NCI-H524 treated with DMSO at 0.1 percent for 48 hours (cell line): ENCODE measurements around the gene EFHD2.
"Not testable (repeated sequence)": the region's sequence is repeated elsewhere in the genome, so short reads cannot be mapped to it uniquely, and the experiment has no call there.

ENCODE experiments used
- DNase-seq: peaks from one replicate; lab custom pipeline; 2025; lab: John Stamatoyannopoulos, UW

The EFHD2 gene

DNA sequence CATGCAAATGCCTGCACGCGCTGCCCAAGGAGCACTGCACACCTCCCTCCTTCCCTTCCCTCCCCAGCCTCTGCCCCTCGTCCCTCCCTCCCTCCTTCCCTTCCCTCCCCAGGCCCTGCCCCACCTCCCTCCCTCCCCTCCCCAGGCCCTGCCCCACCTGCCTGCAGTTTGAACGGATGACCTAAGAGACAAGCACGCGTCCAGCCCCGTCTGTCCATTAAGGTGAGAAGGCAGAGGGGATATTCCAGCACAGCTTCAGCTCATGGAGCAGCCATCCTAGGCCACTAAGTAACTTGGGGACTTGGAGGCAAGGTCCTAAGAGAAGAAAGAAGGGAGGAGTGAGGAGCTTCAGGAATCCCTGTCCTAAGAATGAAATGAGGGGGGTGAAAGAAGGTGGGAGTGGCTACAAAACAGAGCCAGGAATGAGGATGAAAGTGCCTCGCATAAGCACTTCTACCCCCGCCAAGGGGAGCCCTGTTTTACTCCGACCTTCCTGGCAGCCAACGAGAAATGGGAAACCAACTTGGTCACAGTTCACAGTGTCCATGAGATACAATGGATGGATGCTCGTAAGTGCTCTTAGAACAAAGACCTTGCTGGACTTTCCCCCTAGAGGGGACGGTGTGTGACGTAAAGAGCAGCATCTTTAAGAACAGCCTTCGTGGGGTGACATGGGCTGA is 21.3 kb upstream of the EFHD2 start:
- no peak for DNase-seq

DNA sequence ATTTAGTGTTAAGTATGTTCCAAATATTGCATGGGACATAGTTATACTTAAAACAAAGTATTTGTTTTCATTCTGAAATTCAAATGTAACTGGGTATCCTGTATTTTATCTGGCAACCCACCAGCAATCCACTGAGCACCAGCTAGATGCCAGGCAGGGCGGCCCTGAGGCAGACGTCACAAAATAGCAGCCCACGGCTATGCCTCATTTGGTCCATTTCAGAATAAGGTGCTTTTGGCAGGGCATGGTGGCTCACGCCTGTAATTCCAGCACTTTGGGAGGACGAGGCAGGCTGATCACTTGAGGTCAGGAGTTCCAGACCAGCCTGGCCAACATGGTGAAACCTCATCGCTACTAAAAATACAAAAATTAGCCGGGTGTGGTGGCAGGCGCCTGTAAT is 19.9 kb upstream of the EFHD2 start:
- DNase-seq = not testable (repeated sequence)

DNA sequence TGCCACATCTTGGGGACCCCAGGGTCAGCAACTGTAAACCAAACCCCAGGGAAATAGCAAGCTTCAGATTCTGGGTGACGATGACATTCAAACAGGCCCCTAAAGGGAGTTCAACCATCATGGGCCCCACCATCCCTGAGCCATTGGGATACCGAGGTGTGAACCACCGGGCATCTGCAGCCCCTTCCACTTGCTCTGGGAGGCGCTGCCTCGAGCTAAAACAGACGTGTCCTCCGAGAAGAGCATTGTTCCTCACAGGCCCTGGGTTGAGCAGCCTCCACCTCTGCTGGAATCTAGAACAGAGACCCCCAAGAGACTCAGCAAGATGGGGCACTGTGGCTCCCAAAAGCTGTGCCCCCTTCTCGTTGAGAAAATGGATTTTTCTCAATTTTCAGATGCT is 19.0 kb upstream of the EFHD2 start:
- DNase-seq = no peak

DNA sequence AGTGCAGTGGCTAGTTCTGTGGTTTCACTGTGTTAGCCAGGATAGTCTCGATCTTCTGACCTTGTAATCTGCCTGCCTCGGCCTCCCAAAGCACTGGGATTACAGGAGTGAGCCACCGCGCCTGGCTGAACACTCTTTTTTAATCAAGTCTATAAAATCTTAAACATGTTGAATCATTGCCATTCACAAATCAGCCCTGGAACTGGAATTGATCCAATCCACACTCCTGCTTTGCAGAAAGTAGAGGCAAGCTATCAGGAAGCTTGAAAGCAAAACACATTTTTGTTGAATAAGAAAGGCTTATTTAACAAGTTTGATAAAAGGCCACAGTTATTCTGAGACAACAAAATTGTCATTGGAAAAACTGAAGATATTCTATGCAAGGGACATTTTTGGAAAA is 18.3 kb upstream of the EFHD2 start:
- DNase-seq = no peak

DNA sequence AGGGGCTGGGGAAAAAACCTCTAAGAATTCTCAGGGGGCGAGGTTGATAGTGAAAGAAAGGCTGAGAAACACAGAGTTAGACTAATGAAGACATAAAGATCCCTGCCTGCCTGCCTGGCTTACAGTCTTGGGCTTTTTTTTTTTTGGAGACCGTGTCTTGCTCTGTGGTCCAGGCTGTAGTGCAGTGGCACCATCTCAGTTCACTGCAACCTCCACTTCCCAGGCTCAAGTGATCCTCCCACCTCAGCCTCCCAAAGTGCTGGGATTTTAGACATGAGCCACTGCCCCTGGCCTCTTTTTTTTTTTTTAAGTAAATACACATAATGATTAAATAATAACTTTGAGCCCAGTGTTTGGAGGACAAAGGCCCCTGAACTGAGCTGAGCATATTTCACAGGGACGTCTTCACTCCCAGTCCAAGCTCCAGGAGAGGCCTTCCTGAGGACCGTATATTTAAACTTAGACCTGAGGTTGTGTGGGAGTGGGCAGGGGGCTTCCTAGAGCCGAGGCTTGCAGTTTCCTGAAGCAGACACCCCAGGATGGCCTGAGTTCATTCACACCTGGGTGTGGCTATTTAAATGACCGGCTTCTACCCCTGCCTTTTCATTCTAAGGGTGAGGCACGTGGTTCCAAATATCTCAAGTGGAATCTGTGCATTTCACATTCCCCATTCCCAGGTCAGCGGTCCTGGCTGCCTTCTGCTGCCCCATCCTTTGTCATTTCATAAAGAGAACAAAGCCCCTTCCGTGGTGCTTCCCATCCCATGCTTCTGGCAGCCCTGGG is 16.0 kb upstream of the EFHD2 start:
- no peak for DNase-seq

DNA sequence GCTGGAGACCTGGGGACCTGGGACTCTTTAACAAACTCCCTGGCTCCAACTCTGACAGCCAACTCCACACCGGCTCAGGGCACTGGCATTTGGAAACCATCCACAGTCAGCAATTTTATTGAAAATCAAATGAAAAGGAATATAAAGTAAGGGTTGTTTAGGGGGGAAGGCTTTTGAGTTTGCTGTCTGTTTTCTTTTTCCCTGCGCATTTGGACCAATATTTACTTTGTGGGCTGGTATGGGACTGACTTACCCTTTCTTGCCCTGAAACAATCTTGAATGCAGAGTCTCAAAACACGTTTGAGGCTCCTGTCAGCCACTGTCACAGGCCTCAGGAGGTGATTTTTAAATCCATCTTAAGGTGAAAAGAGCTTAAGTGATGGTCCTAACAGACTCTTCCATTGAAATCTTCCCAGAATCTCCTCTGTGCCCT is 15.4 kb upstream of the EFHD2 start:
- no peak for DNase-seq

DNA sequence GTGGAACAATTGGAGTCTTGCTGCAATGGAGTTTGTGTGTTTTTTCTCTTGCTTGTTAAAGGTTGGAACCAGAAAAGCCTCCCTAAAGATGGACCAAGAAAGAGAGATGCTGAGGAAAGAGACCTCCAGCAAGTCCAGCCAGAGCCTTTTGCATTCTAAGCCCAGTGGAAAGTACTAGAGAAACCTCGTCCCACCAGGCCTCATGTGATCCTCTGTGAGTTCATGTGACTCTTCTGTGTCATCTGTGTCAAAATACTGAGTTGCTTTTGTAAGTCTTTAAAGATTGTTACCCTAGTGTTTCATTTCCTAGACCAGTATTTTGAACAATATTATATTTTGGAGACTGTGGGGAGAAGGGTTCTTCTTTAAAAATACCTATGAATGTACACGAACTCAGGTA is 12.5 kb upstream of the EFHD2 start:
- no peak for DNase-seq

DNA sequence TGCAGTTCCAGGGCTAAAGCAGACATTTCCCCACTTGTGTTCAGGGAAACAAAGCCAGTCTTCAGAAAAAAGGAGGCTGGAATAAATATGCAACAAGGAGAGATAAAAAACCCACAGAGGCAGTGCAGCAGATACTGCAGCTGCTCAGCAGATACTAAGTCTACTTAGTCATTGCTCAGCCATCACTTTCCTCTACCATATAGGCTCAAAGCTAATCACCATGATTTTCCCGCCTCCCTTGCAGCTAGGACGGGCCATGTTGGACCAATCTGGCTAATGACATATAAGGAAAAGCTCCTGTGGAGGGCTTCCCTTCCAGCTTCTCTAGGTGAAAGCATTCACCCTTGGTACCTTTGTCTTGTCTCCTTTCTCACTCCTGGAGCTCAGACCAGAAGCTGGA is 10.0 kb upstream of the EFHD2 start:
- DNase-seq = no peak

DNA sequence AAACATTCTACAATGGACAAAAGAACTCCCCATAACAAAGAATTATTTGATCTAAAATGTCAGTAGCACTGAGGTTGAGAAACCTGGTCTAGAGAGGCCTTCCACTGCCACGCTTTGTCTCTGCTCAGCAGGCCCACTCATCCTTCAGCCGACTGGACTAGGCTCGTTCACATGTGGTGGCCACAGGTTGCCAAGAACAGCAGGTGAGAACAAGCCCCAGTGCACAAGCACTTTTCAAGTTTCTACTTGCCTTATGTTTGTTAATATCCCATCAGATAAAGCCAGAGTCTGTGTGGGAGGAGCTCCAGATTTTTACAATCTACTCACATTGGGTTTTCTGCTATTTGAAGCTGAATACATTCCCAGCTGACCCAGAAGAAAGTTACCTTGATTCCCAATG is 9.1 kb upstream of the EFHD2 start:
- no peak for DNase-seq

DNA sequence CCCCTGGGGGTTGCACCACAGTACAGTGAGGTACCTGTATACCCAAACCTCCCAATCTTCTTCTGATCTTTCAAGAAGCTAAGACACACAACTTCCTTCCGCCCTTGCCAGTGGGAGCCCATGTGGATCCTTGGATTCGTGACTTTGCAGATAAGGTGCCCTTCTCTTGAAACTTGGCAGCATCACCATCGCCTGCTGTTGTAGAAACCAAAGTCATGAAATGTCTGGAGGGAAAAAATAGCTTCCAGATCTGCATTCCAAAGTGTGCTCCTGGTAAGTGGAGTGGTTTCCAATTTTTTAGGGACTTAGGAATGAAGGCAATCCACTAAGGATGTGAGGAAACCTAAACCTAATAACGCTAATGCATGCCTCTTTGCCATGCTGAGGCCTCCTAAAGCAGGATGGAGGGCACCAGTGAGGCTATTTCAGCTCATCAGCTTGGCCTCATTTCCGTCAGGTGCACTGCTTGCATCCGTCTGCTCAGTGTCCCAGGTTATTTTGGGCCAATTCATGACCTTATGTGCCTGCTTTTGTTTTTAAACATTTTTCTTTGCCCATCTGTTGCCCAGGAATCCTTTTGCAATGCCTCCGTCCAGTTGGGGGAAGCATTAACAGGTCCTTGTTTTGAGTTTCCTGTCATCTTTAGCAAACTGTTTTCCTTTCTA is 8.2 kb upstream of the EFHD2 start:
- DNase-seq = no peak

DNA sequence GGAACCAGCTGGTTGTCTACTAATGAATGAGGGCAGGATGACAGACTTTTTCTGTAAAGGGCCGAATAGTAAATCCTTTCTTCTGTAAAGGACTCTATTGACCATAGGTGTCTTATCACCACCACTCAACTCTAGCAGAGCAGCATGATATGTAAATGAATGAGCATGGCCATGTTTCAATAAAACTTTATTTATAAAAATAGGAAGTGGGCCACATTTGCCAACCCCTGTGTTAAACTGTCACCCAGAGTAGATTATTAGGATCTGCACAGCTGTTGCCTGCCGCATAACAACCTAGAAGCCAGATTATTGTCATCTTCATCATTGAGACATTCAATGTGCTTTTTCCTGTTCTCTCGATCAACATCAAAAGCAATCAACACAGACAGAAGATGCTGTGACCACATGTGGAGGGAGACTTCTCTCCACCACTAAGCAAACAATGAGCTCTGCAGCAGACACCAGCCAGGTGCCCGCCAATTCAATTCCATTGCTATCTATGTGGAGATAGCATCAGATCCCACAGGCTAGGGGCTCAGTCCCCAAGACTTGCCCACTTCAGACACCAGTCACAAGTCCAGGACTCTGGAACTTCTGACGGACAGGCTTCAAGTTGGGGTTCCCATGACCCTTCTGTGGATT is 6.8 kb upstream of the EFHD2 start:
- DNase-seq = no peak

DNA sequence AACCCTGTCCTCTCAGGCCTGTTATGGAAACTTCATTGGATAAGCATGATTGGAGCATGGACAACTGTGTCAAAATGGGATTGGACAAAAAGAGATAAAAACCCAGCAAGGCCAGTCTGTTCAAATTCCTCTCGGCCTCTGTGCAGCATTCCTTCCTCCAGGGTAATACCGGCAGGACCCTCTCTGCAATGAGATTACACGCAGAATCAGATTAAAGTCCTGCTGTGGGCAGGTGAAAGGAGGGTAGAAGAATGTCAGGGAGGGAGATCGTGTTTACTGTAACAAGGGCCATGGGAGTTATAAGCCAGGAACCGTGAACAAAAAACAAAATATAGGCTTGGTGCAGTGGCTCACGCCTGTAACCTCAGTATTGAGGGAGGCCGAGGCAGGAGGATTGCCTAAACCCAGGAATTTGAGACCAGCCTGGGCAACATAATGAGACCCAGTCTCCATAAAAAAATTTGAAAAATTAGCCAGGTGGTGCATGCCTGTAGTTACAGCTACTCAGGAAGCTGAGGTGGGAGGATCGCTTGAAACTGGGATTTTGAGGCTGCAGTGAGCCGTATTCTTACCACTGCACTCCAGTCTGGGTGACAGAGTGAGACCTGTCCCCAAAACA is 5.6 kb upstream of the EFHD2 start:
- DNase-seq = no peak

DNA sequence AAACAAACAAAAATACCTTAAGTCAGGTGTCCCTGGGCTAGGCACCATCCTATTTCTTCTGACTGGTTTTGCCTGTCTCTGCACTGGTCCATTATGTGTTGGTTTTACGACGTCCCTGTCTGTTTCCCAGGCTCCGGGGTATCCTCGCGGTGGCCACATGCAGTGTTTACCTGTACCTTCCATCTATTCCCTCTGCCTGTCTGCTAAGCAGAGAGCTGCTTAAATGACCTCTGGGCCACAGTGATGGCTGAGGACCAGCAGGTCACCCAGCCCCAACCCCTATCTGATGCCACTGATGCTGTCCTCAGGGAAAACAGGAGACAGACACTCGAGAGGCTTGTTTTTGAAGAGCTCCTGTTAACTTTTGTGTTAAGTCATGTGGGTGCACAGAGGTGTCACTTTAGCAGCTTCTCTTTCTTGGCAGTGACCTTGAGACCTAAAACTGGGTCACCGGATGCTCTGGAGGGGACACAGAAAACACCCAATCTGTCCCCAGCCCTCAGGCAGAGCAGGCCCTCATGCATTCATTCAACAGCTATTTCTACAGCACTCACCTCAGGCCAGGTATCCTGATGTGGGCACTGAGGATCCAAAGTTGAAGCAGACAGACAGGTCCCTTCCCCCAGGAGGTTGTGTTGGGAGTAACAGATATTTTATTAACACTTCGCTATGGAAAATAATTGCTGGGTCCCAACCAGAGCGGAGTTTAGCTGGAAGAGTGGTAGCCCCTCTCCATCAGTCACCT is 4.4 kb upstream of the EFHD2 start:
- no peak for DNase-seq

DNA sequence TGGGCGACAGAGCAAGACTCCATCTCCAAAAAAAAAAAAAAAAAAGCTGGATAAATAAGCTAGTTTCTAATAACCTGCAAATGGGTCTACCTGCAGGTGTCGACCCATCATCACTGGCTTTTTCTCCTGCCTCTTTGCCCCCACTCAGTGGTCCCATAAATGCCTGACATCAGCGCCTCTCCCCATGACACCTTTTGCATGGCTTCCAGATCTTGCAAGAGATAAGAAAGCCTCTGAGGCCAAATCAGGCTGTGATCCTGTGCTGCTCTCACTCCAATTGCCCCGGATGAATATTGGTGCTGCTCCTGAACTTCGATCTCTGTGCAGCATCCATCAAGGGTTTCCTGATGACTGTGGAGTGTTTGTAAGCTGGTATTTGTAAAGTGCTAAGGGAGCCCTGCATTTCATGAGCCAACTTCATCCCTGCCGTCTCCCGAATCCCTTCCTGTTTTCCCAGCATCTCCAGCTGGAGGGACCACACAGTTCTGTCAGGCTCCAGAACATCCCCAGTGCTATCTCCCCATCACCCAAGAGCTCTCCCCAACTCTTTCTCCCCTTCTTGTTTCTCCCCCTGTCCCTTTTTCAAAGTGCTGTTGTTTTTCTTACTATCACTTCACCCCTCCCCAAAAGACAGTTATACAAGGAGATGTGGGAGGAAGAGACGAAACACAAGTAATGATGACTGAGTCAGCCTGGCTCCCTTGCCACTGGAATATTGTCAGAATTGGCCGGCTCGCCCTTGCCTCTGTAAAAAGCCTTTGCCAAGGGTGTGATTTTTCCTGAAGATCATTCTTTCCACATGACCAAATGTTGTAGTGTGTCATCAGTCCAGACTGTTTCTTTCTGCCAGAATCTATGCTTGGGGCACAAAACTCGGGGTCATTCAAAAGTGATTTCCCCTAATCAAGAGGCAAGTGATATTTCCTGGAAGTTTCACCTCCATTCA is 2.8 kb upstream of the EFHD2 start:
- DNase-seq = no peak

DNA sequence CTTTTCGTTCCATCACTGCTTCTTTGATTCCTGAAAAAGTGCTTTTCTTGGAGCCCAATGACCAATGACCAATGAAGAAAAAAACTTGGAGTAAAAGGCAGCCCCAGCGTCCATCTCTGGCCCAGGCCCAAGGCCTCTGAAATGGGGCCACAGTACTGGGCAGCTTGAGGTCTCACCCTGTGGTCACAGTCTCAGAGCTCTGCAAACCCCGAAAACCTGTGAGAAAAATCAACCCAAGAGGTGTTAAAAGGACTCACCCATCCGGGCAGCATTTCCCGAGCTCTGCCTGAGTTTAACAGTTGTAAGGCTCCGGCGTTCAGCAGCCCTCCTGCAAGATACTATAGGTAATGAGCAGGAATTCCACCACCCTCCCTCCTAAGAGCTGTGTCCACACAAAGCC is 2.1 kb upstream of the EFHD2 start:
- DNase-seq = no peak

DNA sequence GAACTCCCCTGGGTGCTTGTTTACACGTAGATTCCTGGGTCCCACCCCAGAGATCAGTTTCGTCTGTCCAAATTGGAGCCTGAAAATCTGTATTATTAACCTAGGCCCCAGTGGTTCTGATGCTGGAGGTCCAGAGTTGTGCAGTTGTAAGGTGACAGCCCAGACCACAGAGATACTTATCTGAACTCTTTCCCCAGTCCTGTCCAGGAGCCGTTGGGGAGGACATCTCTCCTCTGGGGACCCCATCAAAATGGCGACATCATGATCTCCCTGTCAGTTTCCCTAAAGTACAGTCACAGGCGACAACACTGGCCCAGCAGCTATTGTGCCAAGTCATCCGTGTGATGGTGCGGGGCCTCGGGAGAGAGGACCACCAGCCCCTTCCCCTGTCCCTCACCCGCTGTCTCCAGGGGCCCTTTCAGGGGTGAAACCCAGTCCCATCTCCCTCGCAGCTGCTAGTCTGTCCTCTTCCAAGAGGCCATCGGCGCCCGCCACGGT is 749 bp upstream of the EFHD2 start:
- DNase-seq = no peak

DNA sequence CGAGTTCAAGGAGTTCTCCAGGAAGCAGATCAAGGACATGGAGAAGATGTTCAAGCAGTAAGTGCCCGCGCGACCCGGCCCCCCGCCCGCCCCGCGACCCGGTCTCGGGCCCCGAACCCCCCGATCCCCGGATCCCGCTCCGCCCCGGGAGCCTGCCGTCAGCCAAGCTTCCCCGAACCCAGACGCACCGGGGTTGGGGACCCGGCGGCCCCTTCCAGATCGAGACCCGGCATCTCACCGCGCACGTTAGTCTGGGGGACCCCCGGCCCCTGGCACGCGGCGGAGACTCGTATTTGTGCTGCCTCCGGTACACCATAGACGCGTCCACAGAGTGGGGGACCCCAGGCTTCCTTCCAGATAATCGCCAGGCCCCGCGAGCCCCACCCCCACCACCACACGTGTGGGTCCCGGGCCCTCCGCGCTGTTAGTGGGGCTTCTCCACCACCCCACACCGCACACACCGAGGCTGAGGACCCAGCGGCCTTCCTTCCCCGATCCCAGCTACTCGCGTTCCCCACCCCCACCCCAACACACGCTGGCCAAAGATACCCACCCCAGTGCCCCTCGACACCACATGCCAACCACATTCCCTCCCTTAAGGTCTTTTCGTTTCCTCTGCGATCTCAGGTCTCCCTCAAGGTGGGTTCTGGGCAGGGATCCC is 665 bp downstream of the EFHD2 start:
- DNase-seq = no peak

DNA sequence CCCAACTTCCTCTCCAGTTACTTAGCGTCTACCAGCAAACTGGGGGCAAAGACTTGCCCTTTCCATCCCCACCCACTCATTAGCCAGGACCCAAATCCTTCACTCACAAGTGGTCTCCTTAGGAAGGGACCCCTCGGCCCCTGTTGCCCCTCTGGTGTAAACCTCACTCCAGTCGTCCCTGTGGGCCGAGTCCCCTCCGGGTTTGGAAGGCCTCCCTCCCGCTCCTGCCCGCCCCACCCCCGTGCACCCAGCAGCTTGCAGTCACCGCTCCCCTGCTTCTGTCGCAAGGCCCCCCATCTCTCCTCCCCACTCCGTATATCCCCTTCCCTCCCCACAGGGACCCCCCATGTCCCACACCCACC is 1.2 kb downstream of the EFHD2 start:
- DNase-seq = no peak

DNA sequence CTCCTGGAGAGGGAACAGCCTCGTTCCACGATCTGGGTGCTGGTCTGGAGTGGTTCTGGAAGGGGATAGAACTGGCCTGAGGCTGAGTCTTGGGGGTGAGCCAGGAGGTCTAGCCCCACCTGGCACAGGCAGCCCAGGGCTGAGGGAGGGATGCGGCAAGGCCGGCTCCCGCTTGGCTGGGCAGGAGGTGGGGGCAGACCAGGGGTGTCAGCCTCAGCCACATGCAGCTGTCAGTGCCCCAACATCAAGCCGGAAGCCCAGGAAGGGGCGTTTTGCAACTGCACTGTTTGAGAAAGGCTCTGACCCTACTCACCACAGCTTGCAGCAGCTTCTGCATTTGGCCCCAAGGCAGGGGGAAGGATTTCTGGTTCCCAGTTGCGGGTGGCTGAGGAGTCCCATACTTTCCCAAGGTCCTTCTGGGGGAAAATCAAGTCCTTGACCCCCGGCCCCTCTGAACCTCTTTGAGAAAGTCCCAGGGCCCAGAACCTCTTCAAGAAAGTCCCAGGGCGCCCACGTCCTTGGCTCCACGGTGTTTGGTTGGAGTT is 2.0 kb downstream of the EFHD2 start:
- no peak for DNase-seq
